ENCODE data around the gene C3orf20.

Gene C3orf20

GRCh38 chr3:14674841-14675240, at the start of gene C3orf20:
Gene C3orf20, plus strand, starts transcription at chr3:14675141. Its CDS starts 7,573 bp downstream, at chr3:14682714.
- DNase-seq: no peak

GRCh38 chr3:14625443-14625842, 49.5 kb upstream of the C3orf20 start:
- no peak for DNase-seq

DNA sequence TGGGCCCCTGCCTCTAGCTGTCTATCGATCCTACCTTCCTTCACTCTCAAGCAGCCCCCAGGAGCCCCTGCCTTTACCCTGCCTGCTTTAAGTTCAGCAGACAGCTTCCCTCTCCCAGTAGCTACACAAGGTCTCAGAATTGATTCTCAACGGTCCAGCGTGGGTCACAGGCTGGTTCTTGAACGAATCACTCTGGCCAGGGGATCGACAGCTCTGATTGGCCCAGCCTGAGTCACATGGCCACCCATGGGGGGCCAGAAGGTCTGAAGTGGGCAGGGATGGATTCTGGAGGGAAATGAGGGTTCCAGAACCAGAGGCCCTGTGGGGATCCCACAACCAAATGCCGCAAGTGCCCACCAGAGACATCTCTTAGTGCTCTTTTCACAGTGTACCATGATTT, 47.1 kb upstream of the C3orf20 start:
- DNase-seq: no peak

- DNase-seq: no peak
These were observed 46.5 kb upstream of the C3orf20 start for GRCh38 chr3:14628406-14628805.

- no peak for DNase-seq
These were observed 44.4 kb upstream of the C3orf20 start for GRCh38 chr3:14630404-14631100.

DNA sequence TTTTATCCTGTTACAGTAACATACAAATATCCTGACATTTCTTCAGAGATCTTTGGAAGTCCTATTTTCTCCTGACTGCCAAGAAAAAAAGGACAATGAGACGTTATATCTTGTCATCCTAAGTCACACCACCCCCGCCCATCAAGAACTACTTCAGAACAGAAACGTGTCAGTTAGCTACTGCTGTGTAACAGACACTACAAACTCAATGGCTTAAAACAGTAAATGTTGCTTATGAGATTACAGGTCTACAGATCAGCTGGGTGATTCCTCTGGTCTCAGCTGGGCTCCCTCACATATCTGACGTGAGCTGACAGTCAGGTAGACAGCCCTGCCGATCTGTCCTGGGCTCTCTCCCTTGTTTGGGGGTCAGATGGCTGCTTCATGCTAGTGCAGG, 43.8 kb upstream of the C3orf20 start:
- no peak for DNase-seq

GRCh38 chr3:14631687-14632441, 43.1 kb upstream of the C3orf20 start:
- DNase-seq: no peak

GRCh38 chr3:14632442-14632930, 42.5 kb upstream of the C3orf20 start:
- DNase-seq: no peak

- no peak for DNase-seq
These were observed 41.5 kb upstream of the C3orf20 start for GRCh38 chr3:14633417-14633816.

DNA sequence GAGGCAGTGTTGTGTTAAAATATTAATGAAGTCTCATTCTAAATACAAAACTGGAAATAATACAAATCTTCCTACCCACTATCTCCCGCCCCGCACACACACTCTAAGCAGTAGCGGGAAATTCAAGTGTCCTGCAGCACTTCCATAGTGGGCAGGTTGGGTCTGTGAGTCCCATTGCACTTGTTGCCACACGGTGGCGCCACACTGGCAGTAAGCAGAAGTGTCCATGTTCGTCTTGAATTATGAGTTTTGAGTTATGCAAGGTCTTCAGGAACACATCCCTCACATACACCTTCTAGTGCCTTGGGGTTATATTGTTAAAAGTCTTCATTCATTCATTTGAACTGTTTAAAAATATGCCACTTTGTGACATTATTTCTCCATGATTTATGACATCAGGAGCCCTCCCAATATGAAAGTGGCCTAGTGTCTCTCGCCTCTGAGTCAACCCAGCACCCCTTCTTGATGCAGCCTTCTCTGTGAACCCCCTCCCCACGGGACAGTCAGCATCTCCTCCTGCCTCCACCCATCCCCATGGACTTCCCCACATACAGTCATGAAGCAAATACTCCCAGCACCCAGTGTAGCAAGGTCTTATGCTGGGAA, 41.0 kb upstream of the C3orf20 start:
- DNase-seq: peak; percentile 63

- DNase-seq: no peak
These were observed 40.1 kb upstream of the C3orf20 start for GRCh38 chr3:14634763-14635400.

GRCh38 chr3:14636496-14637087, 38.3 kb upstream of the C3orf20 start:
- no peak for DNase-seq

GRCh38 chr3:14640157-14640562, 34.8 kb upstream of the C3orf20 start:
- no peak for DNase-seq

DNA sequence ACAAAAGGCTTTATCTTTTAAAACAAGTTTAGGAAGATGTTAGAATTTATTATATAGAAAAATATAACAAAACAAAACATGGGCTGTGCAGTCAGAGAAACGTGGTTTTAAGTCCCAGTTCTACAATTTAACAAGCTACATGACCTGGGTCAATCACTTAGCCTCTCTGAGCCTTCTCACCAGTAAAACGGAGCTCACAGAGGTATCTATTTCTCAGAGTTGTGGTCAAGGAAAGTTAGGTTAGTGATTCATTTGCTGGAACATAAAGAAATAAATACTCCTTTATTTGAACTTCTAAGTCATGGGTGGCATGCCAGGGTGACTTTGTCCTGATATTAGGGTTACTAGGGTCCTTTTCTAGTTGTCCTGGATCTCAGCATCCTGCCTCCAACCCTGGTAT, 34.2 kb upstream of the C3orf20 start:
- no peak for DNase-seq

GRCh38 chr3:14641346-14641745, 33.6 kb upstream of the C3orf20 start:
- no peak for DNase-seq

DNA sequence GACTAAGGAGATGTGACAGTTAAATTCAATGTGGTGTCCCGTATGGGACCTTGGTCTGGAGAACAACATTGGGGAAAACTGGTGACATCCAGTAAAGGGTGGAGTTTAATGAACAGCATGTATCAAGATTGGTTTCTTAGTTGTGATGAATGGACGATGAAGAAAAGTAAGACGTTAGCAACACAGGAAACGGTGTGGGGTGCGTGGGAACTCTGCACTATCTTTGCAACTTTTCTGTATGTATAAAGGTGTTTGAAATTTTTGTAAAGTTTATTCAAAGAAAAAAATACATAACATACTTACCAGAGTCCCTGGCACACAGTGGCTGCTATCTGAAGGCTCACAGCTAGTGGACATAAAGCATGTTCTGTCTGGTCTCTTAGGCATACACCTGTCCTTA, 29.5 kb upstream of the C3orf20 start:
- DNase-seq: no peak

DNA sequence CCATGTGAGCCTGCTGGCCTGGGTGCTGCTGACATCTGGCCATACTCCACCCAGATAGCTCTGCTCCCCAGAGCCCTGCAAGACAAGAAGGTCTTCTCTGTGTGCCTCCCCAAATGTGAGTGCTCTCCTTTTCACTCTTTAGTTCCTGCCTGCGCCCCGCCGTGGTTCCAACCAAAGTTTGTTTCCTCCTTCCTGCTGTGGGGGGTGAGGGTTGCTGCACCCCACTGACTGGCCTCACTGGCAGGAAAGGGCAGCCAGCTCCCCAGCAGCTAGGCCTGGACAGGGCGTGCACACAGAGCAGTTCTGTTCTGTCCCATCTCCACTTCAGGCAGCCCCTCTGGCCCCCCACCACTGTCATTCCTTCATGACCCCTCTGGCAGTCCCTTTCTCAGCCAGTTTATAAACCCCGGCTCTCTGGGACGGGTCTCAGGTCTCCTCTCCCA, 28.8 kb upstream of the C3orf20 start:
- DNase-seq: no peak

GRCh38 chr3:14646589-14647413, 28.1 kb upstream of the C3orf20 start:
- DNase-seq: no peak

DNA sequence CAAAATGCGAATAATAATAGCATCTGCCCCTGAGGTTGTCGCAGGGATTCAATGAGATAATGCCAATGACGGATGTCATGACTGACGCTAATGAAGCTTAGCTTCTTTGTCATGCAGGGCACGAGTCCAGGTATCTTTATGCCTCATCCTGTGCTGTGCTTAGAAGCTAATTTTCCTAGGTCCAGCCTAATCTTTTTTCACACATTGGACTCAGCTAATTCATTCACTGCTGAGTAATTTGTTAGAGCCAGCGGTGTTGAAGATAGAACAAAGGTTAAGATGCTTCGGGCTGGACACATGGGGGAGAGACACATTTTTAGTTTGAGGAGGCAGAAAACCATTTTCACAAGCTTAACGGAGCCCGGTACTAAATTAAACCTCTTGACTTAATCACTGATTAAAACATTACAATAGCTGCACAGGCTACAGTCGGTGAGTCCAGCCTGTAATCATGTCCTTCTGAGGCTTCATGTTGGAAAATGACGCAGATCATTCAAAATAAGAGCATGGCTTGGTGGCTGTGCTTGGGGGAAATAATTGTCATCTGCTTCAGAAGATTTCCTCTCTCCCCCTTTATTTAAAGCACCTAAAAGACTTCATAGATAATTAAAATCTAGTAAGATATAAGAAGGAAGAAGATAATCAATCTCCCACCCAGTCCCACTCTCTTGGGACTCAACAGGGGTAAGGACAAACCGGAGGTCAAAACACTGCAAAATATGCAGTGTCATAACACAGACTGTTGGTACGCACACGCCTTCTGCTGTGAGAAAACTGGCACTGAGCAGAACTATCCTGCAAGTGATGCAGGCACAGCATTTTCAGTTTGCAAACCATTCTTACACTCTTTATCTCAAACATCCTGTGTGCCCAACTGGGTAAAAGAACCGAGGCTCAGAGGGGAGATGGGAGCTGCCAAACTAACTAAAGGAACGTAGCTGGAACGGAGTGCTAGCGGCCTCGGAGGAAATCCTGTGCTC, 26.7 kb upstream of the C3orf20 start:
- DNase-seq: no peak

DNA sequence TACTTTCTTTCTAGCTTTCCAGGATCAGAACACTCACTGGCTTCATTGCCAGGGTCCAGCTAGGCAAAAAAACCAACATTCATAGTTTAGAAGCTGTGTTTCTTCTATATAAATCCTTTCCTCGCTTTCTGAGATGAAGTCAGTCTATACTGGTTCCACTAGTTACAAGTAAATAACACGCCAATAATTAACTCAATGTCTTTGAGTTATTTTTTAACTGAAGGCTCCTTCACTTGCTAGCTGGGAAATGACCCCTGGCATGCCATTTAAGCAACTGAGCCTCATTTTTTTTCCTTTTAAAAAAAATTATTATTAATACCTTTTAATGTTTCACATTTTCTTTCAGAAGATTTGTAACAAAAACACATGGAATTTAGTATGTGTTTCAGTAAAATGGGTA, 25.5 kb upstream of the C3orf20 start:
- DNase-seq: no peak

DNA sequence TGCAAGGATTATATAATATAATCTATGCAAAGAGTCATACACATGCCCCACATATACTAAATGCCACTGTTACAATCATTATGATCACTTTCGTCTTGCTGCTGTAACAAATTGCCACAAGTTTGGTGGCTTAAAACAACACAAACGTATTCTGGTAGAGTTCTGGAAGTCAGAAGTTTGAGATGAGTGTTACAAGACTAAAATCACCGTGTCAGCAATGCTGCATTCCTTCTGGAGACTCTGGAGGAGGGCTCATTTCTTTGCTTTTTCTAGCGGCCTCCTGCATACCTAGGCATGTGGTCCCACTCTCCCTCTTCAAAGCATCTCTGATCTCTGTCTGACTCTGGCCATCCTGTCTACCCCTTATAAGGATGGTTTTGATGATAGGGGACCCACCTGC, 24.7 kb upstream of the C3orf20 start:
- DNase-seq: no peak
